K562 (cell line): ENCODE data around the gene EMX2.

Experiments used
- MAFF ChIP-seq: IDR thresholded peaks from 2 replicates; pipeline ENCODE4 v1.6.1; 2012; ENCODE audit warnings: low read length, improper control_type of control experiment
- MTF1 ChIP-seq: fragments of 250-450 bp; sonication (Bioruptor Pico); IDR thresholded peaks from 2 replicates; pipeline ENCODE4 v1.9.0; 2021; ENCODE audit warnings: moderate library complexity, mild to moderate bottlenecking, inconsistent platforms, borderline replicate concordance
- SETDB1 ChIP-seq: IDR thresholded peaks from one replicate; pipeline ENCODE4 v1.6.1; 2012; ENCODE audit warnings: low read length, control low read depth, inconsistent platforms
- SREBF2 ChIP-seq: sonication (generic); formaldehyde crosslinking; IDR thresholded peaks from 2 replicates; pipeline ENCODE4 v1.4.0; 2020; ENCODE audit warnings: mild to moderate bottlenecking, missing genetic modification reagents
- ZNF232 ChIP-seq: sonication (generic); formaldehyde crosslinking; IDR thresholded peaks from 2 replicates; pipeline ENCODE4 v1.8.0; 2022; ENCODE audit warnings: mild to moderate bottlenecking, missing genetic modification reagents
- ZNF75A ChIP-seq: fragments of 450-650 bp; formaldehyde crosslinking; IDR thresholded peaks from 2 replicates; pipeline ENCODE4 v1.4.0; 2020; ENCODE audit warnings: mild to moderate bottlenecking

DNA sequence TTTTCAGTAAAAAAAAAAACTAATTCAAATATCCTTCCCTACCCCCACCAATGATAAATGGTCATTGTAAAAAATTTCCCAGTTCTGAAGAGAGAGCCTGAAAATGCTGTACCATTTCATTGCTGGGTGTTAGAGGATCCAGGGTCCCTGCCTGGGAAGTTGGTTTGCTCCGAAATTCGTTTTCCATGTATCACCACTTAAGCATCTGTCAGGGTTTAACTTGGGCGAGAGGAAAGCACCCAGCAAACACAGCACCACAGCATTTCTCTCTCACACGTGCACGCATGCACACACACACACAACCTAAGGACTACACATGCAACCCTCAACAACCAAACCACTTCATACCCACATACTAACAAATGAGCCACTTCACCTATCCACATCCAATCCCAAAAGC, 42.1 kb upstream of the EMX2 start:
- TF ChIP-seq MAFF (no peak), MTF1 (CRISPR knock-in tag) (no peak), ZNF75A (CRISPR knock-in tag) (no peak), ZNF232 (no peak), SETDB1 (no peak), SREBF2 (CRISPR knock-in tag) (no peak)
